Measurements from ENCODE around the gene CDK5RAP1.

The CDK5RAP1 gene

DNA sequence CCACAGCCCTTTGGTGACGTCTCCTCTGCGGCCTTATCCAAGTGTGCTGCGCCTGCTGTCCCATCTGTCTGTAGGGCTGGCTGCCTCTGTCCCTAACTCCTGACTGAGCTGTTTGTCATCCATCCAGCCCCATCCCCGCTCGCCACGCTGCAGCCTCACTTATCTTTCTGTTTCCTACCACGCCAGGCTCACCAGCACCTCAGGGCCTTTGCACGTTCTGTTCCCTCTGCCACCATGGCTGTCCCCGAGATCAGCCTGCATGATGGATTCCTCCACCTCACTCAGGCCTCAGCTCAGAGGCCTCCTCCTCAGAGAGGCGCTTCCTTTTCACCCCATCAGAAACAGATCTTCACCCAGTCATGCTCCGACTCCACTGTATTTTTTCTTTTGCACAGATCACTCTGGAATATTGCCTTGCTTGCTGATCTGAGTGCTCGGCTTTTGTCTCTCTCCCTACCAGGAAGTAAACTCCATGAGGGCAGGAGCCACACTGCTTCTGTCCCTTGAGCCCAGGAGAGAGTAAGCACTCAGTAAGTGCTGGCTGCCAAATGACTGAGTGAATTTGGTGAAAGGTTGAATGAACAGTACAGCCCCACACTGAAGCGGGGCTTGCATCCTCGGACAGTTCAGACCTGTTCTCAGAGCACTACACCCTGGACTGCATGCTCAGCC, 83.8 kb downstream of the CDK5RAP1 start:
- no peak overlapping the region for H3K4me3 ChIP-seq (ENCODE audit: low read depth, low read length)
- no peak overlapping the region for H3K9ac ChIP-seq (ENCODE audit: low read depth, low read length)
- no peaks in the 10 kb centered on the region for H3K27me3 ChIP-seq (ENCODE audit: control insufficient read depth, insufficient read depth, low read length)
- no peaks in the 10 kb centered on the region for H3K36me3 ChIP-seq (ENCODE audit: control insufficient read depth, insufficient read depth, low read length)
- H3K4me1 ChIP-seq (ENCODE audit: control insufficient read depth, insufficient read depth, low read length) = no peaks in the 10 kb centered on the region
- no peaks in the 10 kb centered on the region for H3K9me3 ChIP-seq (ENCODE audit: control insufficient read depth, insufficient read depth, low read length)

DNA sequence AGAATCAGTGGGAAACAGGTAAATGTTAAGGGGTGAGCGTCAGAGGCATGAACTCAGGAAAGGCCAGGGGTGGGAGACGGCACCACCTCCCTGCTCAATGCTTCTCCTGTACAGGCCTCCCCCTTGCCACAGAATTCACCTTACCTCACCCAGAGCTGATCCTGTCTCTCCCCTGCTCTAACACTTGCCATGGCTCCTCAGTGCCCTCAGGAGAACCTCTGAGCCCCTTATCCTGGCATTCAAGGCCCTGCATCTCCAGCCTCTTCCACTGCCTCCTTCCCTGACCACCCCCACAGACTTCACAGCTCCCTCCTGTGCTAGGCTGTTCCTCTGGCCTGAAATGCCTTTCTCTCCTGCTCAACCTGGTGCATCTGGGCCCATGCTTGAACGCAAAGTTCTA, 84.4 kb downstream of the CDK5RAP1 start:
- H3K36me3 ChIP-seq (ENCODE audit: control insufficient read depth, insufficient read depth, low read length) = no peaks in the 10 kb centered on the region
- H3K9ac ChIP-seq (ENCODE audit: low read depth, low read length) = no peak overlapping the region
- H3K4me3 ChIP-seq (ENCODE audit: low read depth, low read length) = no peak overlapping the region
- no peaks in the 10 kb centered on the region for H3K4me1 ChIP-seq (ENCODE audit: control insufficient read depth, insufficient read depth, low read length)
- no peaks in the 10 kb centered on the region for H3K27me3 ChIP-seq (ENCODE audit: control insufficient read depth, insufficient read depth, low read length)
- H3K9me3 ChIP-seq (ENCODE audit: control insufficient read depth, insufficient read depth, low read length) = no peaks in the 10 kb centered on the region

DNA sequence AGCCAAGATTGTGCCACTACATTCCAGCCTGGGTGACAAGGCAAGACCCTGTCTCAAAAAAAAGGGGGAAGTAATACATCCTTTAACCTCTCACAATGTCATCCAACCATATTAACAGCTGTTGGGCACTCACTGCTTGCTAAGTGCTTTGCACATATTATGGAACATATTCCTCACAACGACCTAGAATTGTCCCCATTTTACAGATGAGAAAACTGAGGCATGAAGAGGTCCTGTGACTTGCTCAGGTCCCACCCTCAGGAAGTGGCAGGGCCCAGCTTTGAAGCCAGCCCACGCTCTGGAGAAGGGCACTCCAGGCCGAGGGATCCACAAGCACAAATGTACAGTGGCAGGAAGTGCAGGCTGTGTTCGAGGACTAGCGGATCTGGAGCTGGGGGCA, 85.0 kb downstream of the CDK5RAP1 start:
- no peak overlapping the region for H3K9ac ChIP-seq (ENCODE audit: low read depth, low read length)
- no peaks in the 10 kb centered on the region for H3K9me3 ChIP-seq (ENCODE audit: control insufficient read depth, insufficient read depth, low read length)
- no peak overlapping the region for H3K4me3 ChIP-seq (ENCODE audit: low read depth, low read length)
- H3K4me1 ChIP-seq (ENCODE audit: control insufficient read depth, insufficient read depth, low read length) = no peaks in the 10 kb centered on the region
- no peaks in the 10 kb centered on the region for H3K36me3 ChIP-seq (ENCODE audit: control insufficient read depth, insufficient read depth, low read length)
- no peaks in the 10 kb centered on the region for H3K27me3 ChIP-seq (ENCODE audit: control insufficient read depth, insufficient read depth, low read length)

DNA sequence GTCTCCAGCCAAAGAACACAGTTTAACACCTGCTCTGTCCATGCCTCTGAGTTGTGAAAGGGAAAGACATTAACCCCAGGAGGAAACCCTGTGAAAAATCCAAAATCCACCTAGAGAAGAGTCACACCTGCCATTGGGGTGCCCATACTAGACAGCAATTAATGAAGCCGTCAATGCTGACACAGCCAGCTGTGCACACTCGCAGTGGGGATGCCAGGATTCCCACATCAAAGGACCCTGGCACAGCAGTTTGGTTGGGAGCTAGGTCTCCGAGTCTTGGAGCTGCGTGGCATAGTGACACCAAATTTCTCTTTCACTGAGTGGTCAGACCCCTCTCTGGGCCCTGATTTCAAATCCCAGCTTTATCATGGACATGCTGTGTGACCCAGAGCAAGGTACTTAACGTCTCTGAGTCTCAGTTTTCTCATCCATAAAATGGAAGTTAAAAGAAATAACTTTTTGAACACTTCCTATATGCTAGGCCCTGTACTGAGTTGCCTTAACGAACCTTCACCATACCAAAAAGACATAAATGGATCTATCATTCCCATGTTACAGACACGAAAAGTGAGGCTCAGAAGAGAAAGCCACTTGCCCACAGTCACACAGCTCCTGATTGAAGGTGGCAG, 87.5 kb downstream of the CDK5RAP1 start:
- H3K4me1 ChIP-seq (ENCODE audit: control insufficient read depth, insufficient read depth, low read length) = no peaks in the 10 kb centered on the region
- no peak overlapping the region for H3K4me3 ChIP-seq (ENCODE audit: low read depth, low read length)
- H3K27me3 ChIP-seq (ENCODE audit: control insufficient read depth, insufficient read depth, low read length) = no peaks in the 10 kb centered on the region
- H3K9me3 ChIP-seq (ENCODE audit: control insufficient read depth, insufficient read depth, low read length) = no peaks in the 10 kb centered on the region
- no peak overlapping the region for H3K9ac ChIP-seq (ENCODE audit: low read depth, low read length)
- no peaks in the 10 kb centered on the region for H3K36me3 ChIP-seq (ENCODE audit: control insufficient read depth, insufficient read depth, low read length)

DNA sequence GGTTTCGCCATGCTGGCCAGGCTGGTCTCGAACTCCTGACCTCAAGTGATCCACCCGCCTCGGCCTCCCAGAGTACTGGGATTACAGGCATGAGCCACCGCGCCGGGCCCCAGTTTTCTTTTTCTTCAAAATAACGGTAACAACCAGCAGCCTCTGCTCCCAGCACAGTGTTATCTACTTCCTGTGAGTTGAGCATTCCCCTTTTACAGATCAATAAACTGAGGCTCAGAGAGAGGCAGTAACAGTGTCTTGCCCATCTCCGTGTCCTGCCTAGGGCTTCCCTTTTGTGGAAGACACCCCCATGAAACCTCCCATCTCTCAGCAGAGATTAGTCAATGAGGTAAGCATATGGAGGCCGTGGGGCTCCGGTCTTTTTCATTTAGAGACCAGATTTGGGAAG, 88.7 kb downstream of the CDK5RAP1 start:
- no peak overlapping the region for H3K9ac ChIP-seq (ENCODE audit: low read depth, low read length)
- H3K27me3 ChIP-seq (ENCODE audit: control insufficient read depth, insufficient read depth, low read length) = no peaks in the 10 kb centered on the region
- H3K9me3 ChIP-seq (ENCODE audit: control insufficient read depth, insufficient read depth, low read length) = no peaks in the 10 kb centered on the region
- no peaks in the 10 kb centered on the region for H3K36me3 ChIP-seq (ENCODE audit: control insufficient read depth, insufficient read depth, low read length)
- H3K4me1 ChIP-seq (ENCODE audit: control insufficient read depth, insufficient read depth, low read length) = no peaks in the 10 kb centered on the region
- H3K4me3 ChIP-seq (ENCODE audit: low read depth, low read length) = no peak overlapping the region

DNA sequence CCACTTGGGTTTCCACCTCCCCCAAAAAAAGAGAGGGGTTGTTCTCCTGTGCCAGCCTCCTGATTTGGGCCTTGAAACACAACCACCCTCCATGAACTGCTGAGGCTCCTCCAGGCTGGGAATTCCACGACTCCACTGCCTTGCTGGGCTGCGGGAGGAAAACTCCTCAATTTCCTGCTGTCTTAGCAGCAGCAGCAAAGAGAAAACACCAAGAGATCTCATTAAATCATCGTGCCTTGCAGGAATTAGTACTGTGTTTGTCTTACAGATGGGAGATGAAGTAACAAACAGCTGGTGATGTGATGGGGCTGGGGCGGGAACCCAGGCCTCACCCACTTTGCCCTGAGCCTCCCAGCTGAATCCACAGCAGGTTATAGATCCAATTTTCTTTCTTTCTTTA, 89.3 kb downstream of the CDK5RAP1 start:
- Histone ChIP-seq H3K27me3 (ENCODE audit: control insufficient read depth, insufficient read depth, low read length) (no peaks in the 10 kb centered on the region), H3K4me3 (ENCODE audit: low read depth, low read length) (no peak overlapping the region), H3K4me1 (ENCODE audit: control insufficient read depth, insufficient read depth, low read length) (no peaks in the 10 kb centered on the region), H3K9me3 (ENCODE audit: control insufficient read depth, insufficient read depth, low read length) (no peaks in the 10 kb centered on the region), H3K36me3 (ENCODE audit: control insufficient read depth, insufficient read depth, low read length) (no peaks in the 10 kb centered on the region), H3K9ac (ENCODE audit: low read depth, low read length) (no peak overlapping the region)

DNA sequence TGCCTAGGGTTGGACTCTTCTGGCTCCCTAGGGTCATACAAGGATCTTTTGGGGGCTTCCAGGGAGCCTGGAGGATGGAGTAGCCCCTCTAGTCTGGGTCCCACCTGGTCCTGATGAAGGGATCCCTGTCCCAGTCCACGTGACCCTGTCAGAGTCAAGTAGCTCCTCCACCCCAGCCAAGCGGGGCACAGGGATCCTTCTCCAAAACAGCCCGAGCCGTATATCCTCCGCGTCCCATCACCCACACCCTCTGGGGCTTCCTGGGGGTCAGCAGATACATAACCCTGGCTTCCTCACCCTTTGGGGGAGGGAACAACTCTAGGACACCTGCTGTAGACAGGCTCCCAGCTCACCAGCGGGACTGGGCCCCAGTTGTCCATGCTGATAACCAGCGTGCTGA, 90.3 kb downstream of the CDK5RAP1 start:
- H3K4me3 ChIP-seq (ENCODE audit: low read depth, low read length) = no peak overlapping the region
- H3K9me3 ChIP-seq (ENCODE audit: control insufficient read depth, insufficient read depth, low read length) = no peaks in the 10 kb centered on the region
- H3K36me3 ChIP-seq (ENCODE audit: control insufficient read depth, insufficient read depth, low read length) = no peaks in the 10 kb centered on the region
- no peak overlapping the region for H3K9ac ChIP-seq (ENCODE audit: low read depth, low read length)
- no peaks in the 10 kb centered on the region for H3K4me1 ChIP-seq (ENCODE audit: control insufficient read depth, insufficient read depth, low read length)
- H3K27me3 ChIP-seq (ENCODE audit: control insufficient read depth, insufficient read depth, low read length) = no peaks in the 10 kb centered on the region

DNA sequence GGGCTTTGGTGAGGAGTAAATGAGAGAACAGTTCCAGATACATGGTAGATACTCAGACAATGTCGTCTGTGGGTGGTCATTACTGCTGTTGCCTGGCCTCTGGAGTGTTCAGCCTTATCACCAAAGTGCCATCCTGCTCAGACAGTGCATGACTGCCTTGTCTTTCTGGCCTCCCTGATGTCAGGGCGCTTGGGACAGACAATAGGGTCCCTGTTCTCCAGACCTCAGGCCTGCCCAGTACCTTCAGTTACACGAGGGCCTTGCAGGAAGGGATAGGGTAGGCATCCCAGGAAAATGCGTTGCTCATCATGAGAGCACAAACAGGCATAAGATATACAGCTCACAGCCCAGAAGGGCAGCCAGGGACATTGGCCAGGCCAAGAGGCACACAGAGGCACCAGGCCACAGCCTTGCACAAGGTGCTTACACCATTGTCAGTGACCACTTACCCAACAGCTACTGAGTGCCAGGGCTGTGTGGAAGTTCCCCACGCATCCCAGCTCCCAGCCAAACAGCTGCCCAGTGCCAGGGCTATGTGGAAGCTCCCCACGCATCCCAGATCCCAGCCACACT, 90.9 kb downstream of the CDK5RAP1 start:
- Histone ChIP-seq H3K27me3 (ENCODE audit: control insufficient read depth, insufficient read depth, low read length) (no peaks in the 10 kb centered on the region), H3K9me3 (ENCODE audit: control insufficient read depth, insufficient read depth, low read length) (no peaks in the 10 kb centered on the region), H3K4me1 (ENCODE audit: control insufficient read depth, insufficient read depth, low read length) (no peaks in the 10 kb centered on the region), H3K36me3 (ENCODE audit: control insufficient read depth, insufficient read depth, low read length) (no peaks in the 10 kb centered on the region), H3K4me3 (ENCODE audit: low read depth, low read length) (no peak overlapping the region), H3K9ac (ENCODE audit: low read depth, low read length) (no peak overlapping the region)

DNA sequence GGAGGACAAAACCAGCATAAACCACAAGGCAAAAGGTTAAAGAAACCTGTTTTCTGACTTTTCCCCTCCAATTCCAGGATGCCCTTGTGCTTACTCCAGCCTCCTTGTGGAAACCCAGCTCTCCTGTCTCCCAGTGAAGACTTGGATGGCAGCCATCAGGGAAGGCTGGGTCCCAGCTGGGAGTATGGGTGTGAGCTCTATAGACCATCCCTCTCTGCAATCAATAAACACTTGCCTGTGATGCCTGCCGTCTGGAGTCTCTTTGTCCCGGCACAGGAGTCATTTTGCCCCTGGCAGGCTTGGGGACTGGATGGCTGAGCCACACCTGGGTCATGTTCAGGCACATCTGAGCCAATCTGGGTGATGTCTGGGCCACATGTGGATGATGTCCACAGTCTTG, 91.7 kb downstream of the CDK5RAP1 start:
- Histone ChIP-seq H3K27me3 (ENCODE audit: control insufficient read depth, insufficient read depth, low read length) (no peaks in the 10 kb centered on the region), H3K9me3 (ENCODE audit: control insufficient read depth, insufficient read depth, low read length) (no peaks in the 10 kb centered on the region), H3K4me1 (ENCODE audit: control insufficient read depth, insufficient read depth, low read length) (no peaks in the 10 kb centered on the region), H3K9ac (ENCODE audit: low read depth, low read length) (no peak overlapping the region), H3K36me3 (ENCODE audit: control insufficient read depth, insufficient read depth, low read length) (no peaks in the 10 kb centered on the region), H3K4me3 (ENCODE audit: low read depth, low read length) (no peak overlapping the region)
